ENCODE results near the gene KRT15. TPM values are rescaled to one million over a fixed set of nuclear protein-coding genes. Genes with fewer than 3 reads are reported as not detected.

The KRT15 gene
- total and polyA plus RNA-seq, 9 of the 15 experiments (the other 6 are each of a cell fraction or from before 2014, with no cell fraction given): 0.28 to 4.4 (median 0.56) TPM

GRCh38 chr17:41483531-41483930, 35.2 kb downstream of the KRT15 start:
- peaks cover 12% of the 10 kb centered on the region for H4K20me1 ChIP-seq (replicated peaks; ENCODE audit: control insufficient read depth, insufficient read depth, low read length)
- no TSS peak for BruUV-seq (replicated peaks)
- no peak overlapping the region for H3K4me3 ChIP-seq
- FAIRE-seq: no peak
- ChIA-PET CTCF (ENCODE audit: low intra/inter-chr PET ratio) (interaction anchor here (0.8 kb wide), 1 partner anchor 65 kb away, joined by 3 read pairs; no protein-coding TSS in a partner anchor), POLR2A (interaction anchor here (2.3 kb wide), 1 partner anchor 66 kb away, joined by 6 read pairs; no protein-coding TSS in a partner anchor)
- H3K27ac ChIP-seq (ENCODE audit: extremely low read depth, low read depth, low read length): no peak overlapping the region
- no peak overlapping the region for H3K9ac ChIP-seq (ENCODE audit: insufficient read depth in 1 of 2, low read depth in 2 of 2, low read length in 2 of 2)
- H3K9me3 ChIP-seq (replicated peaks; ENCODE audit: control insufficient read depth, insufficient read depth, low read depth, low read length): no peaks in the 10 kb centered on the region
- in situ Hi-C loops (cut with MboI): no loop called here
- peaks cover 9 to 19% of the 10 kb centered on the region in 2 experiments; a peak in 4 of 5 replicates for H3K4me1 ChIP-seq (replicated peaks in 1 of 2; ENCODE audit: control insufficient read depth in 2 of 2, insufficient read depth in 2 of 2, low read length in 2 of 2)
- no peaks in the 10 kb centered on the region for H3K9me1 ChIP-seq (ENCODE audit: control insufficient read depth, insufficient read depth, low read length)
- intact Hi-C loops (cut with micrococcal nuclease): loop anchor here (10.0 kb wide), 1 partner anchor 181 kb away; no protein-coding TSS in a partner anchor
- H3K27me3 ChIP-seq (ENCODE audit: control insufficient read depth in 2 of 2, insufficient read depth in 2 of 2, low read length in 2 of 2): peaks cover 10 to 49% of the 10 kb centered on the region in 2 experiments; a peak in 4 of 5 replicates
- H3K4me2 ChIP-seq (ENCODE audit: insufficient read depth, low read length): no peak overlapping the region
- ATAC-seq: no peak
- H3K36me3 ChIP-seq (ENCODE audit: control insufficient read depth, insufficient read depth, low read length): no peaks in the 10 kb centered on the region
- no peak for DNase-seq (ENCODE audit: extremely low read depth in 1 of 4, low spot score in 3 of 4)
- no peak overlapping the region for H2AFZ ChIP-seq (ENCODE audit: low read depth, low read length)
- whole genome bisulfite sequencing (ENCODE audit: insufficient coverage, low coverage, missing lambda C conversion rate): 13% methylated on average over 9 of the region's 9 CpGs
- H3K79me2 ChIP-seq (ENCODE audit: control insufficient read depth, insufficient read depth, low read length): no peaks in the 10 kb centered on the region
- TF ChIP-seq ZC3H11A (IDR thresholded peaks at IDR 0.05; ENCODE audit: low read depth, low read length) (no peak), MAFK (IDR thresholded peaks at IDR 0.05; ENCODE audit: low read length) (no peak), CEBPZ (IDR thresholded peaks at IDR 0.05; ENCODE audit: borderline replicate concordance, low read depth, low read length) (no peak), NFATC3 (IDR thresholded peaks at IDR 0.05) (no peak), MYBL2 (IDR thresholded peaks at IDR 0.05; ENCODE audit: low read depth) (no peak), MYBL2 (CRISPR knock-in tag; IDR thresholded peaks at IDR 0.05; ENCODE audit: borderline replicate concordance) (no peak), PPARD (CRISPR knock-in tag; IDR thresholded peaks at IDR 0.05) (no peak), ZNF785 (CRISPR knock-in tag; IDR thresholded peaks at IDR 0.05) (no peak), SRSF9 (IDR thresholded peaks at IDR 0.05; ENCODE audit: borderline replicate concordance, low read depth, low read length) (no peak)
- TF ChIP-seq, protein P1, sequence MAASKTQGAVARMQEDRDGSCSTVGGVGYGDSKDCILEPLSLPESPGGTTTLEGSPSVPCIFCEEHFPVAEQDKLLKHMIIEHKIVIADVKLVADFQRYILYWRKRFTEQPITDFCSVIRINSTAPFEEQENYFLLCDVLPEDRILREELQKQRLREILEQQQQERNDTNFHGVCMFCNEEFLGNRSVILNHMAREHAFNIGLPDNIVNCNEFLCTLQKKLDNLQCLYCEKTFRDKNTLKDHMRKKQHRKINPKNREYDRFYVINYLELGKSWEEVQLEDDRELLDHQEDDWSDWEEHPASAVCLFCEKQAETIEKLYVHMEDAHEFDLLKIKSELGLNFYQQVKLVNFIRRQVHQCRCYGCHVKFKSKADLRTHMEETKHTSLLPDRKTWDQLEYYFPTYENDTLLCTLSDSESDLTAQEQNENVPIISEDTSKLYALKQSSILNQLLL (CRISPR knock-in tag; IDR thresholded peaks at IDR 0.05; ENCODE audit: borderline replicate concordance): no peak
- TF ChIP-seq, protein P2, sequence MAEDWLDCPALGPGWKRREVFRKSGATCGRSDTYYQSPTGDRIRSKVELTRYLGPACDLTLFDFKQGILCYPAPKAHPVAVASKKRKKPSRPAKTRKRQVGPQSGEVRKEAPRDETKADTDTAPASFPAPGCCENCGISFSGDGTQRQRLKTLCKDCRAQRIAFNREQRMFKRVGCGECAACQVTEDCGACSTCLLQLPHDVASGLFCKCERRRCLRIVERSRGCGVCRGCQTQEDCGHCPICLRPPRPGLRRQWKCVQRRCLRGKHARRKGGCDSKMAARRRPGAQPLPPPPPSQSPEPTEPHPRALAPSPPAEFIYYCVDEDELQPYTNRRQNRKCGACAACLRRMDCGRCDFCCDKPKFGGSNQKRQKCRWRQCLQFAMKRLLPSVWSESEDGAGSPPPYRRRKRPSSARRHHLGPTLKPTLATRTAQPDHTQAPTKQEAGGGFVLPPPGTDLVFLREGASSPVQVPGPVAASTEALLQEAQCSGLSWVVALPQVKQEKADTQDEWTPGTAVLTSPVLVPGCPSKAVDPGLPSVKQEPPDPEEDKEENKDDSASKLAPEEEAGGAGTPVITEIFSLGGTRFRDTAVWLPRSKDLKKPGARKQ (CRISPR knock-in tag; IDR thresholded peaks at IDR 0.05): no peak
- TF ChIP-seq, protein P3, sequence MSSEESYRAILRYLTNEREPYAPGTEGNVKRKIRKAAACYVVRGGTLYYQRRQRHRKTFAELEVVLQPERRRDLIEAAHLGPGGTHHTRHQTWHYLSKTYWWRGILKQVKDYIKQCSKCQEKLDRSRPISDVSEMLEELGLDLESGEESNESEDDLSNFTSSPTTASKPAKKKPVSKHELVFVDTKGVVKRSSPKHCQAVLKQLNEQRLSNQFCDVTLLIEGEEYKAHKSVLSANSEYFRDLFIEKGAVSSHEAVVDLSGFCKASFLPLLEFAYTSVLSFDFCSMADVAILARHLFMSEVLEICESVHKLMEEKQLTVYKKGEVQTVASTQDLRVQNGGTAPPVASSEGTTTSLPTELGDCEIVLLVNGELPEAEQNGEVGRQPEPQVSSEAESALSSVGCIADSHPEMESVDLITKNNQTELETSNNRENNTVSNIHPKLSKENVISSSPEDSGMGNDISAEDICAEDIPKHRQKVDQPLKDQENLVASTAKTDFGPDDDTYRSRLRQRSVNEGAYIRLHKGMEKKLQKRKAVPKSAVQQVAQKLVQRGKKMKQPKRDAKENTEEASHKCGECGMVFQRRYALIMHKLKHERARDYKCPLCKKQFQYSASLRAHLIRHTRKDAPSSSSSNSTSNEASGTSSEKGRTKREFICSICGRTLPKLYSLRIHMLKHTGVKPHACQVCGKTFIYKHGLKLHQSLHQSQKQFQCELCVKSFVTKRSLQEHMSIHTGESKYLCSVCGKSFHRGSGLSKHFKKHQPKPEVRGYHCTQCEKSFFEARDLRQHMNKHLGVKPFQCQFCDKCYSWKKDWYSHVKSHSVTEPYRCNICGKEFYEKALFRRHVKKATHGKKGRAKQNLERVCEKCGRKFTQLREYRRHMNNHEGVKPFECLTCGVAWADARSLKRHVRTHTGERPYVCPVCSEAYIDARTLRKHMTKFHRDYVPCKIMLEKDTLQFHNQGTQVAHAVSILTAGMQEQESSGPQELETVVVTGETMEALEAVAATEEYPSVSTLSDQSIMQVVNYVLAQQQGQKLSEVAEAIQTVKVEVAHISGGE (CRISPR knock-in tag; IDR thresholded peaks at IDR 0.05): no peak
